ENCODE results near the gene SCNN1G. TPM values are rescaled to one million over a fixed set of nuclear protein-coding genes. Genes with fewer than 3 reads are reported as not detected.

The SCNN1G gene
- total RNA-seq, 2 experiments from 2014 or later, result not detected

GRCh38 chr16:23147666-23148065 is 34.9 kb upstream of the SCNN1G start:
- H3K4me1 Mint-ChIP-seq (ENCODE audit: low read depth), result peaks cover 30% of the 10 kb centered on the region
- DNase-seq (no peak), ATAC-seq (no peak)
- no peak for TF ChIP-seq CTCF (IDR thresholded peaks at IDR 0.05)
- ChIA-PET POLR2A (no interaction called here), CTCF (interaction anchor here (1.6 kb wide), 1 partner anchor 15 kb away, joined by 3 read pairs; no protein-coding TSS in a partner anchor)
- intact Hi-C loops (cut with micrococcal nuclease), result no loop called here
- H3K36me3 Mint-ChIP-seq (ENCODE audit: low read depth), result peaks cover 10% of the 10 kb centered on the region
- no peak overlapping the region for H3K27ac Mint-ChIP-seq
- no peaks in the 10 kb centered on the region for H3K9me3 Mint-ChIP-seq
- H3K4me3 Mint-ChIP-seq, result peak overlapping the region; percentile 92
- no peaks in the 10 kb centered on the region for H3K27me3 Mint-ChIP-seq

GRCh38 chr16:23148166-23148512 is 34.4 kb upstream of the SCNN1G start:
- peak overlapping the region; percentile 92 for H3K4me3 Mint-ChIP-seq
- H3K36me3 Mint-ChIP-seq (ENCODE audit: low read depth), result peaks cover 10% of the 10 kb centered on the region
- peaks cover 30% of the 10 kb centered on the region for H3K4me1 Mint-ChIP-seq (ENCODE audit: low read depth)
- TF ChIP-seq CTCF (IDR thresholded peaks at IDR 0.05), result no peak
- DNase-seq, result no peak
- intact Hi-C loops (cut with micrococcal nuclease), result no loop called here
- peak overlapping the region; percentile 84 for H3K27ac Mint-ChIP-seq
- H3K27me3 Mint-ChIP-seq, result no peaks in the 10 kb centered on the region
- H3K9me3 Mint-ChIP-seq, result no peaks in the 10 kb centered on the region
- no peak for ATAC-seq
- POLR2A ChIA-PET, result no interaction called here
- CTCF ChIA-PET, result interaction anchor here (1.6 kb wide), 1 partner anchor 16 kb away, joined by 3 read pairs; no protein-coding TSS in a partner anchor

- Mint-ChIP-seq H3K27ac (peak overlapping the region; percentile 84), H3K4me1 (ENCODE audit: low read depth) (peaks cover 30% of the 10 kb centered on the region), H3K9me3 (no peaks in the 10 kb centered on the region), H3K27me3 (no peaks in the 10 kb centered on the region), H3K4me3 (peak overlapping the region; percentile 92), H3K36me3 (ENCODE audit: low read depth) (peaks cover 10% of the 10 kb centered on the region)
- no peak for TF ChIP-seq CTCF (IDR thresholded peaks at IDR 0.05)
- CTCF ChIA-PET, result interaction anchor here (1.0 to 1.6 kb wide), 2 partner anchors 16 to 172 kb away, joined by 3 read pairs; no protein-coding TSS in a partner anchor
- POLR2A ChIA-PET, result no interaction called here
- ATAC-seq, result peak; percentile 31
- peak; percentile 53 for DNase-seq
- intact Hi-C loops (cut with micrococcal nuclease), result no loop called here
These were observed 33.9 kb upstream of the SCNN1G start for GRCh38 chr16:23148513-23149266.

- Mint-ChIP-seq H3K4me1 (ENCODE audit: low read depth) (peaks cover 30% of the 10 kb centered on the region), H3K27me3 (no peaks in the 10 kb centered on the region), H3K9me3 (no peaks in the 10 kb centered on the region), H3K4me3 (peak within 1 kb of the TSS; percentile 92), H3K27ac (peak within 1 kb of the TSS; percentile 84), H3K36me3 (ENCODE audit: low read depth) (peaks cover 10% of the 10 kb centered on the region)
- CTCF ChIA-PET, result interaction anchor here (1.0 to 1.6 kb wide), 2 partner anchors 17 to 172 kb away, joined by 3 read pairs; no protein-coding TSS in a partner anchor
- peak; percentile 96 for ATAC-seq
- POLR2A ChIA-PET, result interaction anchor here (0.7 kb wide), 1 partner anchor 17 kb away, joined by 3 read pairs; no protein-coding TSS in a partner anchor
- no peak for TF ChIP-seq CTCF (IDR thresholded peaks at IDR 0.05)
- DNase-seq, result peak; percentile 90
- intact Hi-C loops (cut with micrococcal nuclease), result no loop called here
These were observed 33.1 kb upstream of the SCNN1G start, which contains the start of gene USP31 for GRCh38 chr16:23149267-23149992. Gene USP31, minus strand, starts transcription at chr16:23149452. Its CDS starts 182 bp downstream, at chr16:23149270.
